Esophagus squamous epithelium (tissue), 5 donors: ENCODE data around the gene TMEM63B. TPM values are rescaled to one million over a fixed set of nuclear protein-coding genes. Genes with fewer than 3 reads are reported as not detected.

ENCODE experiments used
- DNase-seq: peaks from one replicate; lab custom pipeline; 2025; lab: John Stamatoyannopoulos, UW
- H3K27ac ChIP-seq, 4 donors: fragments of 200-600 bp; sonication (generic); one replicate each; pipeline ENCODE4 v1.5.1; 2016 to 2019; ENCODE audit warnings: mild to moderate bottlenecking in 1 of 4
- H3K27me3 ChIP-seq, 4 donors: fragments of 200-600 bp; sonication (generic); 1 replicate in 3 of 4; 2 replicates in 1 of 4; pipeline versions ENCODE4 v1.5.1 to v1.6.0; 2017 to 2021; ENCODE audit warnings: antibody characterized with exemption in 1 of 4
- H3K36me3 ChIP-seq, 3 donors: fragments of 200-600 bp; sonication (generic); one replicate each; pipeline ENCODE4 v1.5.1; 2016 to 2019
- H3K4me1 ChIP-seq, 3 donors: fragments of 200-600 bp; sonication (generic); one replicate each; pipeline ENCODE4 v1.5.1; 2017 to 2019
- H3K4me3 ChIP-seq, 4 donors: fragments of 200-600 bp; sonication (generic); 1 replicate in 3 of 4; 2 replicates in 1 of 4; pipeline ENCODE4 v1.5.1; 2016 to 2019; ENCODE audit warnings: mild to moderate bottlenecking in 2 of 4, moderate library complexity in 1 of 4
- H3K9me3 ChIP-seq, 3 donors: fragments of 200-600 bp; sonication (generic); one replicate each; pipeline ENCODE4 v1.5.1; 2016 to 2019
- POLR2A ChIP-seq, 4 donors: fragments of 450-650 bp; IDR thresholded peaks; one replicate each; pipeline ENCODE4 v1.6.1; 2017; ENCODE audit warnings: antibody characterized with exemption in 4 of 4, mild to moderate bottlenecking in 4 of 4, moderate library complexity in 3 of 4
- WGBS, 2 donors: methylation state at CpG; one replicate each; pipeline ENCODE4 v1.1.5; 2018; 5-methylcytosine and 5-hydroxymethylcytosine counted together
- intact Hi-C: fragments of 100-400 bp; cut with DNase I; formaldehyde crosslinking; loops from one replicate; pipeline ENCODE4 v1.15.0; 2022
- total RNA-seq, 4 donors: library from RNA; depleted of rRNA; stranded (reverse); fragments of >200 nt; gene quantifications; one replicate each; pipeline ENCODE4 v1.1.0, GENCODE V29; 2016
- TF ChIP-seq, protein P1 (sequence below), 6 experiments: fragments of 450-650 bp in 4 of 6; fragments of 200-600 bp in 2 of 6; sonication (generic) in 2 of 6; IDR thresholded peaks; one replicate each; pipeline ENCODE4 v1.5.1; 2016 to 2019; ENCODE audit warnings: antibody characterized with exemption in 6 of 6, mild to moderate bottlenecking in 4 of 6, moderate library complexity in 4 of 6
- donor health status: DM: yes; HTN: yes; CAD: no.

TMEM63B gene
- total RNA-seq, 4 donors from 2014 or later: 27.8 to 56.3 (median 45.5) TPM

DNA sequence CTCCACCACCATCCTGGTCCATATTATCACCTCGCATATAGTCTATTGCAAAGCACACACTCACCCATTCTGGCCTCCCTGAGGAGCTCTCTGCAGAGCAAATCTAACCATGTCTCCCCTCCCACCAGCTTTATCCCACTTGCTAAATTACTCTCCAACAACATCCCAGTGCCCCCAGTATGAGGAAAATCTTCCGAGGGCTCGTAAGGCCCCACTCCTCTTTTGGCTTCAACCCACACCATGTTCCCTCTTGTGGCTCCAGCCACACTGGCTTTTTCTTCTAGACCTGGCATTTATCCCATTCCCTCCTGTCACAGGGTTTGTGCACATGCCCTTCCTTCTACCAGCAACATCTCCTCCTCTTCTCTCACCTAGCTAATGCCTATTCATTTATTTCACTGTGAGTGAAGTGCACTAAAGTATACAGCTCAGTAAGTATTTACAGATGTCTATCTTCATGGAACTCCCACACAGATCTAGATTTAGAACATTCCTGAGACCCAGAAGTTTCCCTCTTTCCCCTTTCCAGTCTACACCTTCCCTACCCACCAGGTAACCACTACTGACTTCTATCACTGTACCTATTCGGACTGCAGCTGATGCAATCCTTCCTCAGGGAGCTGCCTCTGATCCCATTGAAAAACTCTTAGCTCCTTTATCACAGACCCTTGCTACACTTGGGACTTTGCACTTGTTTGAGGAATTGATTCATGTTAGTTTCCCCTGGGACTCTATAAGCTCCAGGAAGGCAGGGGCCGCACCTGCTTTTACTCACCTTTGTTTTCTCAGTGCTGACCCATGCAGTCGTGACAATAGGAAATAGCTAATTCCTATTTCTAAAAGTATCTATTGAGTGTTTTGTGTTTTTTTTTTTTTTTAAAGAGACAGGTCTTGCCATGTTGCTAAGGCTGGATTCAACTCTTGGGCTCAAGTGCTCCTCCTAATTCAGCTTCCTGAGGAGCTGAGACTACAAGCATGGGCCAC, 15.6 kb upstream of the TMEM63B start:
- WGBS, 2 donors: 80 to 83% methylated on average over 6 of the region's 6 CpGs
- H3K4me1 ChIP-seq: peaks cover 0 to 34% (median 9%) of the 10 kb centered on the region in 3 donors
- H3K36me3 ChIP-seq: peaks cover 0 to 85% (median 16%) of the 10 kb centered on the region in 3 donors
- TF ChIP-seq, protein P1, sequence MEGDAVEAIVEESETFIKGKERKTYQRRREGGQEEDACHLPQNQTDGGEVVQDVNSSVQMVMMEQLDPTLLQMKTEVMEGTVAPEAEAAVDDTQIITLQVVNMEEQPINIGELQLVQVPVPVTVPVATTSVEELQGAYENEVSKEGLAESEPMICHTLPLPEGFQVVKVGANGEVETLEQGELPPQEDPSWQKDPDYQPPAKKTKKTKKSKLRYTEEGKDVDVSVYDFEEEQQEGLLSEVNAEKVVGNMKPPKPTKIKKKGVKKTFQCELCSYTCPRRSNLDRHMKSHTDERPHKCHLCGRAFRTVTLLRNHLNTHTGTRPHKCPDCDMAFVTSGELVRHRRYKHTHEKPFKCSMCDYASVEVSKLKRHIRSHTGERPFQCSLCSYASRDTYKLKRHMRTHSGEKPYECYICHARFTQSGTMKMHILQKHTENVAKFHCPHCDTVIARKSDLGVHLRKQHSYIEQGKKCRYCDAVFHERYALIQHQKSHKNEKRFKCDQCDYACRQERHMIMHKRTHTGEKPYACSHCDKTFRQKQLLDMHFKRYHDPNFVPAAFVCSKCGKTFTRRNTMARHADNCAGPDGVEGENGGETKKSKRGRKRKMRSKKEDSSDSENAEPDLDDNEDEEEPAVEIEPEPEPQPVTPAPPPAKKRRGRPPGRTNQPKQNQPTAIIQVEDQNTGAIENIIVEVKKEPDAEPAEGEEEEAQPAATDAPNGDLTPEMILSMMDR (IDR thresholded peaks at IDR 0.05): no peak
- TF ChIP-seq POLR2A (IDR thresholded peaks at IDR 0.05): no peak
- H3K27ac ChIP-seq: no peak overlapping the region
- H3K9me3 ChIP-seq: no peaks in the 10 kb centered on the region
- intact Hi-C loops: no loop called here
- no peaks in the 10 kb centered on the region for H3K27me3 ChIP-seq
- no peak overlapping the region for H3K4me3 ChIP-seq
- no peak for DNase-seq

DNA sequence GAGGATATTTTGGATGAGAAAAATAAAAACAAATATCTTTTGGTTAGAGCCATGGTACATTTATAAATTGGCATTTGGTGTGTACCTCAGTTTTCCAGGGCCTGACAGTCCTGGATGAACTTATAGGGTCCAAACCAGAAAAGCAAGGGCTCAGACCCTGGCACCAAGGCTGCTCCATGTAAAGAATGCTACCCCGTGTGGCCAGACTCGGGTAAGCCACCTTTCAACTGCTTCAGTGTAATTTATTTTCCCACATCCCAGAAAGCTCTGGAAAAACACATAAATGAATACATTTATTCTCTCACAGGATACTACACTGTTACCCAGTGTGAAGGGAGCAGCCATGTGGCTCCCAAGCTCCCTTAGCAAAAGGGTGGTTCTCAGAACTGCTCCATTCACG, 13.9 kb upstream of the TMEM63B start:
- no peaks in the 10 kb centered on the region for H3K27me3 ChIP-seq
- no peak for DNase-seq
- H3K36me3 ChIP-seq: peaks cover 0 to 68% (median 16%) of the 10 kb centered on the region in 3 donors
- TF ChIP-seq, protein P1 (IDR thresholded peaks at IDR 0.05): peak in 2 of 6 experiments; percentile 14 to 36
- TF ChIP-seq POLR2A (IDR thresholded peaks at IDR 0.05): no peak
- peaks cover 0 to 50% (median 17%) of the 10 kb centered on the region in 3 donors for H3K4me1 ChIP-seq
- intact Hi-C loops: no loop called here
- H3K4me3 ChIP-seq: no peak overlapping the region
- no peaks in the 10 kb centered on the region for H3K9me3 ChIP-seq
- H3K27ac ChIP-seq: peak overlapping the region in 1 of 4 donors; percentile 29
- 41 to 43% methylated on average over 3 of the region's 3 CpGs for WGBS, 2 donors

DNA sequence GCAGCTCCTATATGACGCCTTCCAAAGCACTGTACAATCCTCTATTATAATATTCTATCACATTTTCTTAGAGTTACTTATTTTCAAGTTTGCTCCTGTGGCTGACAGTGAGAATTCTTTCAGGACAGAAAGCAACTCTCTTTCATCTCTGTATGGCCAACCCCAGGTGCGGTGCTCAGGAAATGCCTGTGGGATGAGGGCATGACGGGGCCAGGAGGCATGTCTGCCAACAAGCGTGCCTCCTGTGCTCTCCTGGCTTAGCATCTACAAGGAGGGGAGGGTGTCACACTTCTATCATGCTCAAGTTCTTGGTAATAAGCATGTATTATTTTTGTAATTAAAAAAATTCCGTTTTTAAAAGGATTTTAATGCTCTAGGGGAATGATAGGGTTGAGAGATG, 11.5 kb upstream of the TMEM63B start:
- Histone ChIP-seq H3K9me3 (no peaks in the 10 kb centered on the region), H3K36me3 (peaks cover 0 to 43% (median 11%) of the 10 kb centered on the region in 3 donors)
- DNase-seq: no peak

DNA sequence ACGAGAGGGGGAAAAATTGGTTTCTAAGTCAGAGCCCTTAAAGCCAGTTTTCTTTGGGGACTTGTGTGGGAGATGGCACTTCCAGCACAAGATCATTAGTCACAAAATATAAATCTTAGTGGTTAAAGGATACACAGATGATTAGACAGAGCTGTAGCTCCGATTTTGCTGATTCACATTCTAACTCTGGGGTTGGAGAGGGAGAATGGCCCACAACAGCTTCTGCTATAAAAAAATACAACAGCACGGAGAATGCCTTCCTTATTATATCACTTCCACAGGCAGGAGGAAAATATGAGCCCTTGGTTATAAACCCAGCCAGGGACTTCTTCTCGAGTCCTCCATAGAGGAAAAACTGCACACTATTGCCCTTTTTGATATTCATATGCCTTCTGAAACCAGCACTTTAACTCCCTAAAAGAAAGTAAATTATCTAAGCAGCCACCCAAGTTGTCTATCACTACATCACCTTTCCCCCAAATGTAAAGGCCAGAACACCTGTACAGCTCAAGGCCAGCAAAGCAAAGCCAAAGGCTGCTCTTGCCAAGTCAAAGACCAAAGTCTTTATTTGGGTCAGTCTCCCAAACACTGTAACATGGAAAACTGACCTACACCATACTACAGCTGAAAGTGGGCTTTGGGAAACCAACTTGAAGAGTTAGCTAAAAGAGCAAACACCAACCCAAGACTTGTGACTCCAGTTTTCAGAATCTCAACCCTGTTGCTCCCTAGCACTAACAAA, 10.5 kb upstream of the TMEM63B start:
- intact Hi-C loops: no loop called here
- whole genome bisulfite sequencing, 2 donors: 55 to 66% methylated on average over 4 of the region's 4 CpGs
- Histone ChIP-seq H3K27me3 (no peaks in the 10 kb centered on the region), H3K4me3 (no peak overlapping the region), H3K4me1 (peaks cover 4 to 84% (median 33%) of the 10 kb centered on the region in 3 donors), H3K27ac (peak overlapping the region in 1 of 4 donors; percentile 22), H3K36me3 (peaks cover 0 to 34% (median 7%) of the 10 kb centered on the region in 3 donors), H3K9me3 (no peaks in the 10 kb centered on the region)
- TF ChIP-seq, protein P1 (IDR thresholded peaks at IDR 0.05): no peak
- no peak for TF ChIP-seq POLR2A (IDR thresholded peaks at IDR 0.05)
- no peak for DNase-seq

More for the DNA sequence above, 11.5 kb upstream of the TMEM63B start:
- no peaks in the 10 kb centered on the region for H3K27me3 ChIP-seq
- intact Hi-C loops: no loop called here
- peak overlapping the region in 1 of 4 donors; percentile 7 for H3K27ac ChIP-seq
- 39 to 62% methylated on average over 5 of the region's 5 CpGs for WGBS, 2 donors
- H3K4me3 ChIP-seq: no peak overlapping the region
- H3K4me1 ChIP-seq: peaks cover 0 to 75% (median 32%) of the 10 kb centered on the region in 3 donors
- TF ChIP-seq, protein P1 (IDR thresholded peaks at IDR 0.05): no peak
- TF ChIP-seq POLR2A (IDR thresholded peaks at IDR 0.05): no peak
